Tibial nerve (tissue), 4 donors: ENCODE results near the gene LGI1. TPM values are rescaled to one million over a fixed set of nuclear protein-coding genes. Genes with fewer than 3 reads are reported as not detected.

ENCODE experiments used
- DNase-seq, 2 donors: peaks; one replicate each; pipeline ENCODE4 v3.0.0-alpha.2; 2019; ENCODE audit warnings: low spot score in 2 of 2
- H3K27ac ChIP-seq, 4 donors: fragments of 200-600 bp; sonication (generic) in 3 of 4; one replicate each; pipeline ENCODE4 v1.5.1; 2017 to 2019; ENCODE audit warnings: mild to moderate bottlenecking in 1 of 4
- H3K27me3 ChIP-seq, 2 donors: fragments of 200-600 bp; sonication (generic) in 1 of 2; one replicate each; pipeline versions ENCODE4 v1.5.1 to v1.6.0; 2017 to 2019
- H3K36me3 ChIP-seq, 3 donors: fragments of 200-600 bp; sonication (generic); one replicate each; pipeline ENCODE4 v1.5.1; 2018 to 2019
- H3K4me1 ChIP-seq, 4 donors: fragments of 200-600 bp; sonication (generic) in 3 of 4; one replicate each; pipeline ENCODE4 v1.5.1; 2017 to 2019
- H3K4me3 ChIP-seq, 4 donors: fragments of 200-600 bp; sonication (generic) in 3 of 4; one replicate each; pipeline ENCODE4 v1.5.1; 2017 to 2019; ENCODE audit warnings: mild to moderate bottlenecking in 1 of 4, moderate library complexity in 1 of 4
- H3K9me3 ChIP-seq, 4 donors: fragments of 200-600 bp; sonication (generic) in 3 of 4; one replicate each; pipeline ENCODE4 v1.5.1; 2017 to 2019
- EP300 ChIP-seq, 2 donors: sonication (generic); formaldehyde crosslinking; IDR thresholded peaks; one replicate each; pipeline ENCODE4 v1.6.1; 2017; ENCODE audit warnings: antibody characterized with exemption in 2 of 2, mild to moderate bottlenecking in 1 of 2
- POLR2A ChIP-seq, 2 donors: fragments of 450-650 bp; IDR thresholded peaks; one replicate each; pipeline ENCODE4 v1.6.1; 2017; ENCODE audit warnings: antibody characterized with exemption in 2 of 2, mild to moderate bottlenecking in 2 of 2, moderate library complexity in 2 of 2
- WGBS, 2 donors: methylation state at CpG; one replicate each; pipeline ENCODE4 v1.1.5; 2018; 5-methylcytosine and 5-hydroxymethylcytosine counted together
- total RNA-seq, 4 donors: library from RNA; depleted of rRNA; stranded (reverse); fragments of >200 nt; gene quantifications; one replicate each; pipeline ENCODE4 v1.1.0, GENCODE V29; 2016
- TF ChIP-seq, protein P1 (sequence below), 5 experiments: fragments of 200-600 bp in 3 of 5; fragments of 450-650 bp in 2 of 5; sonication (generic) in 3 of 5; IDR thresholded peaks; one replicate each; pipeline ENCODE4 v1.5.1; 2016 to 2019; ENCODE audit warnings: antibody characterized with exemption in 5 of 5, mild to moderate bottlenecking in 3 of 5, moderate library complexity in 2 of 5

The LGI1 gene
- total RNA-seq, 4 donors from 2014 or later: 8.4 to 21.0 (median 14.1) TPM

DNA sequence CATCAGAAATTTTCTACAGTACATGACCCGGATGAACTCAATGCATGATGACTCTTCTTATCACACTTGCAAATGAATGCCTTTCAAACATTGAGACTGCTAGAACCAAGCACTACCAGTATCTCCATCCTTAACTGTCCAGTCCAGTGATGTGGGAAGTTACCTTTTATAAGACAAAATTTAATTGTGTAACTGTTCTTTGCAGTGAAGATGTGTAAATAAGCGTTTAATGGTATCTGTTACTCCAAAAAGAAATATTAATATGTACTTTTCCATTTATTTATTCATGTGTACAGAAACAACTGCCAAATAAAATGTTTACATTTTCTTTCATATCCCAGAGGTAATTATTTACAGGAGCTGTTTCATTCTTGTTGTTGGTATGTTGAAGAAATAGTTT, 40.1 kb downstream of the LGI1 start:
- H3K36me3 ChIP-seq: peaks cover 0 to 4% (median 0%) of the 10 kb centered on the region in 3 donors
- no peaks in the 10 kb centered on the region for H3K9me3 ChIP-seq
- no peak overlapping the region for H3K4me3 ChIP-seq
- no peak for DNase-seq
- no peak overlapping the region for H3K27ac ChIP-seq
- H3K27me3 ChIP-seq: no peaks in the 10 kb centered on the region
- no peaks in the 10 kb centered on the region for H3K4me1 ChIP-seq
- whole genome bisulfite sequencing, 2 donors: 67 to 75% methylated on average over 2 of the region's 2 CpGs
- TF ChIP-seq, protein P1, sequence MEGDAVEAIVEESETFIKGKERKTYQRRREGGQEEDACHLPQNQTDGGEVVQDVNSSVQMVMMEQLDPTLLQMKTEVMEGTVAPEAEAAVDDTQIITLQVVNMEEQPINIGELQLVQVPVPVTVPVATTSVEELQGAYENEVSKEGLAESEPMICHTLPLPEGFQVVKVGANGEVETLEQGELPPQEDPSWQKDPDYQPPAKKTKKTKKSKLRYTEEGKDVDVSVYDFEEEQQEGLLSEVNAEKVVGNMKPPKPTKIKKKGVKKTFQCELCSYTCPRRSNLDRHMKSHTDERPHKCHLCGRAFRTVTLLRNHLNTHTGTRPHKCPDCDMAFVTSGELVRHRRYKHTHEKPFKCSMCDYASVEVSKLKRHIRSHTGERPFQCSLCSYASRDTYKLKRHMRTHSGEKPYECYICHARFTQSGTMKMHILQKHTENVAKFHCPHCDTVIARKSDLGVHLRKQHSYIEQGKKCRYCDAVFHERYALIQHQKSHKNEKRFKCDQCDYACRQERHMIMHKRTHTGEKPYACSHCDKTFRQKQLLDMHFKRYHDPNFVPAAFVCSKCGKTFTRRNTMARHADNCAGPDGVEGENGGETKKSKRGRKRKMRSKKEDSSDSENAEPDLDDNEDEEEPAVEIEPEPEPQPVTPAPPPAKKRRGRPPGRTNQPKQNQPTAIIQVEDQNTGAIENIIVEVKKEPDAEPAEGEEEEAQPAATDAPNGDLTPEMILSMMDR (IDR thresholded peaks at IDR 0.05): no peak
- TF ChIP-seq POLR2A (IDR thresholded peaks at IDR 0.05): no peak
- no peak for TF ChIP-seq EP300 (IDR thresholded peaks at IDR 0.05)

GRCh38 chr10:93799155-93799708, 41.5 kb downstream of the LGI1 start:
- WGBS, 2 donors: 29 to 44% methylated on average over 5 of the region's 5 CpGs
- no peak overlapping the region for H3K27ac ChIP-seq
- TF ChIP-seq POLR2A (IDR thresholded peaks at IDR 0.05): no peak
- no peak for TF ChIP-seq EP300 (IDR thresholded peaks at IDR 0.05)
- TF ChIP-seq, protein P1 (IDR thresholded peaks at IDR 0.05): no peak
- H3K4me3 ChIP-seq: no peak overlapping the region
- no peaks in the 10 kb centered on the region for H3K9me3 ChIP-seq
- no peak for DNase-seq
- no peaks in the 10 kb centered on the region for H3K4me1 ChIP-seq
- no peaks in the 10 kb centered on the region for H3K27me3 ChIP-seq
- peaks cover 0 to 4% (median 0%) of the 10 kb centered on the region in 3 donors for H3K36me3 ChIP-seq

DNA sequence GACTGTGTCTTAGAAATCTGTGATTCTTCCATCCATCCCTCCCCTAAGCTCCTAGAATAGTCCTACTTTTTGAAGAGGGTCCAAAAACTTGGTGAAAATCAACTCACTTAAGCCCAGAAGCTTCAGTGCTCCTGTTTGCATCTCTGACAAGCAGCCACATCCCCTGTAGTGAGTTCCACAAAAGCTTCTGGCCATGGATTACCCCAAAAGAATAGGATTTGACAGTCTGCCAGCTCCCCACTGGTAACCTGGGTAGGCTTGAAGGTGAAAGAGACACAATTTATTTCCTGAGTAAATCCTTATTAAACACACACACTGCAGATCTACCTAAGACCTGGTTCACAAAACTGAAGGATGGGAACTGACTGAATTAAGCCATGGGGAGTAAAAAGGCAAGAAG, 46.5 kb downstream of the LGI1 start:
- no peaks in the 10 kb centered on the region for H3K9me3 ChIP-seq
- TF ChIP-seq POLR2A (IDR thresholded peaks at IDR 0.05) (no peak), EP300 (IDR thresholded peaks at IDR 0.05) (no peak)
- TF ChIP-seq, protein P1 (IDR thresholded peaks at IDR 0.05): no peak
- H3K27ac ChIP-seq: no peak overlapping the region

GRCh38 chr10:93806903-93807302, 49.2 kb downstream of the LGI1 start:
- WGBS, 2 donors: 48 to 53% methylated on average over 2 of the region's 2 CpGs
- Histone ChIP-seq H3K4me1 (no peaks in the 10 kb centered on the region), H3K36me3 (no peaks in the 10 kb centered on the region), H3K27me3 (no peaks in the 10 kb centered on the region), H3K9me3 (no peaks in the 10 kb centered on the region), H3K27ac (no peak overlapping the region), H3K4me3 (no peak overlapping the region)
- TF ChIP-seq EP300 (IDR thresholded peaks at IDR 0.05) (no peak), POLR2A (IDR thresholded peaks at IDR 0.05) (no peak)
- TF ChIP-seq, protein P1 (IDR thresholded peaks at IDR 0.05): no peak
- no peak for DNase-seq

More for the DNA sequence above, 46.5 kb downstream of the LGI1 start:
- no peak for DNase-seq
- H3K4me3 ChIP-seq: no peak overlapping the region
- H3K36me3 ChIP-seq: no peaks in the 10 kb centered on the region
- no peaks in the 10 kb centered on the region for H3K4me1 ChIP-seq
- H3K27me3 ChIP-seq: no peaks in the 10 kb centered on the region

GRCh38 chr10:93807371-93807770, 49.6 kb downstream of the LGI1 start:
- Histone ChIP-seq H3K36me3 (no peaks in the 10 kb centered on the region), H3K27me3 (no peaks in the 10 kb centered on the region), H3K4me3 (no peak overlapping the region), H3K4me1 (no peaks in the 10 kb centered on the region), H3K27ac (no peak overlapping the region), H3K9me3 (no peaks in the 10 kb centered on the region)
- WGBS, 2 donors: 90 to 92% methylated on average over 2 of the region's 2 CpGs
- no peak for DNase-seq
- TF ChIP-seq EP300 (IDR thresholded peaks at IDR 0.05) (no peak), POLR2A (IDR thresholded peaks at IDR 0.05) (no peak)
- TF ChIP-seq, protein P1 (IDR thresholded peaks at IDR 0.05): no peak
